ENCODE data around the gene KRT85. TPM values are rescaled to one million over a fixed set of nuclear protein-coding genes. Genes with fewer than 3 reads are reported as not detected.

The KRT85 gene
- total and polyA plus RNA-seq, 12 donors = not detected

DNA sequence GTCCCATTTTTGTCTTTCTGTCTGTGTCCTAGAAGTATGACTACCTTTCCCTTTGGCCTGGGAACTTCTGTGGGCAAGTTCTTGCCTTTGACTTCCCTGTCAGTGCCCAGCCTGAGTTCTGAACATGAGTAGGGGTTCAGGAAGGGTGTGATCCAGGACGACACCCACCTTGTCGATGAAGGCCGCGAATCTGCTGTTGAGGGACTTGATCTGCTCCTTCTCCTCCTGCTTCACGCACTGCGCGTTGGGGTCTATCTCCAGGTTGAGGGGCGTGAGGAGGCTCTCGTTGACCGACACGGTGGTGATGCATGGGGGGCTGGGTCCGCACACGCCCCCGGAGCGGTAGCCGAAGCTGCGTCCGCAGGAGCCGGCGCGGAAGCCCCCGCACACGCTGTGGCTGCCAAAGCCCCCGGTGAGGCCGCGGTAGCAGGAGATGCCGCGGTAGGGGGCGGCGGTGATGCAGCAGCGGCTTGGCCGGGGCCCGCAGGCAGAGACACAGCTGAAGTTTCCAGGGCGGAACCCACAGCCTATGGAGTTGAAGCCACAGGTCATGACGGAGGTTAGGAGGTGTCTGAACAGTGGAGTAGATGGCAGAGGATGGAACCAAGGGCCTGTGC lies 46.4 kb downstream of the KRT85 start, which contains the start of gene KRT83:
TSS of gene KRT83 (minus strand) at position 615 of the 617 bp plus-strand sequence. CDS start at position 552, 63 bp downstream.
- Histone ChIP-seq H3K9me3 (replicated peaks in 1 of 3) (no peaks in the 10 kb centered on the region), H3K27ac (no peak within 1 kb of the TSS), H3K27me3 (peaks cover 14% of the 10 kb centered on the region), H3K4me3 (no peak within 1 kb of the TSS), H3K4me1 (replicated peaks in 1 of 2) (no peaks in the 10 kb centered on the region), H3K36me3 (replicated peaks in 1 of 2) (no peaks in the 10 kb centered on the region)
- WGBS, 4 donors = 57 to 65% (median 61%) methylated on average over 29 to 35 of the region's 35 CpGs
- no peak for DNase-seq
- intact Hi-C loops (cut with DNase I) = loop anchor here in 1 of 2 donors (10.0 kb wide), 1 partner anchor 106 kb away; no protein-coding TSS in a partner anchor
- TF ChIP-seq, protein P1, sequence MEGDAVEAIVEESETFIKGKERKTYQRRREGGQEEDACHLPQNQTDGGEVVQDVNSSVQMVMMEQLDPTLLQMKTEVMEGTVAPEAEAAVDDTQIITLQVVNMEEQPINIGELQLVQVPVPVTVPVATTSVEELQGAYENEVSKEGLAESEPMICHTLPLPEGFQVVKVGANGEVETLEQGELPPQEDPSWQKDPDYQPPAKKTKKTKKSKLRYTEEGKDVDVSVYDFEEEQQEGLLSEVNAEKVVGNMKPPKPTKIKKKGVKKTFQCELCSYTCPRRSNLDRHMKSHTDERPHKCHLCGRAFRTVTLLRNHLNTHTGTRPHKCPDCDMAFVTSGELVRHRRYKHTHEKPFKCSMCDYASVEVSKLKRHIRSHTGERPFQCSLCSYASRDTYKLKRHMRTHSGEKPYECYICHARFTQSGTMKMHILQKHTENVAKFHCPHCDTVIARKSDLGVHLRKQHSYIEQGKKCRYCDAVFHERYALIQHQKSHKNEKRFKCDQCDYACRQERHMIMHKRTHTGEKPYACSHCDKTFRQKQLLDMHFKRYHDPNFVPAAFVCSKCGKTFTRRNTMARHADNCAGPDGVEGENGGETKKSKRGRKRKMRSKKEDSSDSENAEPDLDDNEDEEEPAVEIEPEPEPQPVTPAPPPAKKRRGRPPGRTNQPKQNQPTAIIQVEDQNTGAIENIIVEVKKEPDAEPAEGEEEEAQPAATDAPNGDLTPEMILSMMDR (IDR thresholded peaks at IDR 0.05) = no peak
- TF ChIP-seq POLR2A (IDR thresholded peaks at IDR 0.05) = no peak

DNA sequence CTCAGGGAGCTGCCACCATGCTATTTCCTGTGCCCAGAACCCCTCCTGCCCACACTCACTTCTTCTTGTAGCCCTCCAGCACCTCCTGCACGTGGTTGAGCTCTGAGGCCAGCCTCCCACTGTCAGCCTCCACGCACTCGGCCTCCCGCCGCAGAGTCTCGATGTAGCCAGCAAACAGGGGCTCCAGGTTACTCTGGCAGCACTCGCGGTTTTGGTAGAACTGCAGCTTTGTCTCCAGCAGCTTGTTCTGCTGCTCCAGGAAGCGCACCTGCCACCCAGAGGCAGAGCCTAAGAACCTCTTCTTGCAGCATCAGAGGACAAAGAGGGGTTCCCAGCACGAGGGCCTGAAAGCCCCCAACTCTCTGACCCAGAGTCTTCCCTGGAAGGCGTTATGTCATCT lies 48.2 kb downstream of the KRT85 start:
- Histone ChIP-seq H3K4me3 (no peak overlapping the region), H3K27ac (no peak overlapping the region), H3K9me3 (replicated peaks in 1 of 3) (no peaks in the 10 kb centered on the region), H3K27me3 (peaks cover 14% of the 10 kb centered on the region), H3K36me3 (replicated peaks in 1 of 2) (no peaks in the 10 kb centered on the region), H3K4me1 (replicated peaks in 1 of 2) (no peaks in the 10 kb centered on the region)
- DNase-seq = no peak
- no peak for TF ChIP-seq POLR2A (IDR thresholded peaks at IDR 0.05)
- TF ChIP-seq, protein P1 (IDR thresholded peaks at IDR 0.05) = no peak
- WGBS, 4 donors = 69 to 79% (median 71%) methylated on average over 7 to 11 of the region's 11 CpGs
- intact Hi-C loops (cut with DNase I) = no loop called here

DNA sequence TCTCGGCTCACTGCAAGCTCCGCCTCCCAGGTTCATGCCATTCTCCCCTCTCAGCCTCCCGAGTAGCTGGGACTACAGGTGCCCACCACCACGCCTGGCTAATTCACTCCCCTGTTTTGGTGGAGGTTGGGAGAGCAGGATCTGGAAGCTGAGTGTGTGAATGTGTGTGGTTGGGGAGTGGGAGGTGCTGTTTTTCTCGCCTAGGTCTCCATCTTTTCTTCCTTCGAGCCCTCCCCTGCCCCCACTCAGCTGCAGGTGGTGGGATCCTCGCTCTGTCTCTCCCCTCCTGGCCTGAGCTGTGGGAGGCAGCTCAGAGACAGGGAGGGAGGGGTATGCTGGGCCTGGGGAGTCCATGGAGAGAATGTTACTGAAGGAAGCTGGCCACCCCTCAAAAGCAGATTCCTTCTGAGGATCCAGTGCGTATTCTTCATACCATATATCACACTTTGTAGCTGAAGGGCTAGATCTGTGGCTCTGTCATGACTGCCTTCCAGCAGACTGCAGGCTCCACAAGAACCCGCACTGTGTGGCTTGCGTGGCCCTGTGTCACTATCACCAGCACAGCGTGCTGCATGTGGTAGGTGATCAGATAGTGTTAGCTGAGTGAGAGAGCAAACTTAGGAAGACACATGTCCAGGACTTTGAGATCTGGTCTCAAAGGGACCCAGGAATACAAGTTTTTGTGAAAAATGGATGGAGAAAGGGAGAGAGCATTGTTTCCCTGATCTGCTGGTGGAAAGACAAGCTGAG lies 48.9 kb downstream of the KRT85 start:
- WGBS, 4 donors = 71 to 87% (median 78%) methylated on average over 11 of the region's 11 CpGs
- Histone ChIP-seq H3K4me3 (no peak overlapping the region), H3K27me3 (peaks cover 14% of the 10 kb centered on the region), H3K9me3 (replicated peaks in 1 of 3) (no peaks in the 10 kb centered on the region), H3K36me3 (replicated peaks in 1 of 2) (no peaks in the 10 kb centered on the region), H3K27ac (no peak overlapping the region), H3K4me1 (replicated peaks in 1 of 2) (no peaks in the 10 kb centered on the region)
- no peak for DNase-seq
- TF ChIP-seq, protein P1 (IDR thresholded peaks at IDR 0.05) = no peak
- TF ChIP-seq POLR2A (IDR thresholded peaks at IDR 0.05) = no peak
- intact Hi-C loops (cut with DNase I) = no loop called here

DNA sequence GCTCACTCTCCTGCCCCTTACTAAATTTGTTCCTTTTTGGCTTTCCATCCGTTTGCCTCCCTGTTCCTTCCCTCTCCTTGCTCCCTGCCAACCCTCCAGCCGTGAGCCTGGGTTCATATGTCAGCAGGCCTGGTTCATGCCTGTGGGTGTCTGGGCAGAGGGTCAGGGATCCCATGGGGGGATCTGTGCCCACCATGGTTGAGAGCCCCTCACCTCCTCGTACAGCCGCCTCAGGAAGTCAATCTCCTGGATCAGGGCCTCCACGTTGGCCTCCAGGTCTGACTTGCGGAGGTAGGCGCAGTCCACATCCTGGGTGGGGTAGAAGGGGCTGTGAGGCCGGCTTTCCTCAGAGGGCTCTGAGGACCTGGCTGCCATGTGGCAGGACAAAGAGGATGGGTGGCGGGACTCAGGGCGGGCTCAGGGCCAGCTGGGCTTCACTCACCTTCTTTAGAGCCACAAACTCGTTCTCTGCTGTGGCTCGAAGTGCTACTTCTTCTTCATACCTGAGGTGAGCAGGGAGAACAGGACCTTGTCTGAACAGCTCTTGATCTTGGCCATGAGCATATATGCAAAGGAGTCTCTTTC lies 49.7 kb downstream of the KRT85 start:
- H3K27me3 ChIP-seq = peaks cover 14% of the 10 kb centered on the region
- H3K27ac ChIP-seq = no peak overlapping the region
- TF ChIP-seq, protein P1 (IDR thresholded peaks at IDR 0.05) = no peak
- TF ChIP-seq POLR2A (IDR thresholded peaks at IDR 0.05) = no peak
- intact Hi-C loops (cut with DNase I) = no loop called here
- H3K36me3 ChIP-seq (replicated peaks in 1 of 2) = no peaks in the 10 kb centered on the region
- DNase-seq = no peak
- no peaks in the 10 kb centered on the region for H3K9me3 ChIP-seq (replicated peaks in 1 of 3)
- H3K4me1 ChIP-seq (replicated peaks in 1 of 2) = no peaks in the 10 kb centered on the region
- no peak overlapping the region for H3K4me3 ChIP-seq
- whole genome bisulfite sequencing, 4 donors = 78 to 90% (median 88%) methylated on average over 7 to 12 of the region's 12 CpGs

Data from adrenal gland (tissue), 12 donors.